Panc1 (cell line): ENCODE results near the gene HAUS5.

Source experiments
- POLR2AphosphoS5 ChIP-seq: IDR thresholded peaks from 2 replicates; pipeline ENCODE4 v1.6.1; 2012; ENCODE audit warnings: mild to moderate bottlenecking, low read depth, low read length, moderate library complexity
- SIN3A ChIP-seq: IDR thresholded peaks from 2 replicates; pipeline ENCODE4 v1.6.1; 2012; ENCODE audit warnings: low read depth, mild to moderate bottlenecking, low read length, moderate library complexity, borderline replicate concordance; ENCODE audit not compliant: insufficient read depth
- TCF7L2 ChIP-seq: IDR thresholded peaks from 2 replicates; pipeline ENCODE4 v1.6.1; 2011; ENCODE audit warnings: mild to moderate bottlenecking, low read depth, low read length, inconsistent platforms
- TF ChIP-seq, protein P1 (sequence below): fragments of 450-650 bp; IDR thresholded peaks from 2 replicates; pipeline ENCODE4 v1.5.1; 2017; ENCODE audit warnings: mild to moderate bottlenecking
- TF ChIP-seq, protein P2 (sequence below), 2 experiments: IDR thresholded peaks; 2 replicates each; pipeline ENCODE4 v1.6.1; 2011 to 2012; ENCODE audit warnings: low read depth in 2 of 2, control low read depth in 1 of 2, low read length in 1 of 2, mild to moderate bottlenecking in 1 of 2, moderate library complexity in 1 of 2; ENCODE audit not compliant: insufficient read depth in 1 of 2

DNA sequence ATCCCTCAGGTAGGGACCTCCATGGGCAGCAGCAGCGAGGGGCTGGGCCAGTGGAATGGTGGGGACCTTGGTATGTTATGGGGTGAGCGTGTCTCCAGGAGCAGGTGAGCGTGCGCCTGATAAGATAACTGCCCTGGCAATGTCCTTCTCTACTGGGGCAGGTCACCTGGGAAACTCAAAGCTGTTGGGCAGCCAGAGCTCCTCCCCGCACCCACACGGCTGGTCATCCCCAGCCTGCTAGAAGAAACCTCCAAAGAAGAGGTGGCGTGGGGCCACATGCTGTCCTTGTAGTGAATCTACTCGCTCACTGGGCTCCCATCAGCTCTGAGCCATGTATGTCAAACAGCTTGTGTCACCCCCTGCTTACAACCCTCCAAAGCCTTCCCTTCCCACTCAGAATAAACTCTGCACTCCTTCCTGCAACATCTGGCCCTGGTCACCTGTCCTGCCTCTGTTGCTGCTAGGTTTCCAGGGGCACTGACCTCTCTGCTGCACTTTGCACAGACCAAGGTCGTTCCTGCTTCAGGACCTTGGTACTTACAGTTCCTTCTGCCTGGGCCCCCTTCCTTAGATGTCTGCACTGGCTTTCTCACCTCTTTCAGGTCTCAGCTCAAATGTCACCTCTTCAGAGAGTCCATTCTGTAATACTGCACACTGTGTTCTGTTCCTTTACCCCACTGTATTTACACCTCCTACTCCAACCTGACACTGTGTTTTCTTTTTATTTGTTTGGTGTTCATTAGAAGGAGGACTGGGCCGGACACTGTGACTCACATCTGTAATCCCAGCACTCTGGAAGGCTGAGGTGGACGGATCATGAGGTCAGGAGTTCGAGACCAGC lies 47.3 kb upstream of the HAUS5 start:
- TF ChIP-seq, protein P1, sequence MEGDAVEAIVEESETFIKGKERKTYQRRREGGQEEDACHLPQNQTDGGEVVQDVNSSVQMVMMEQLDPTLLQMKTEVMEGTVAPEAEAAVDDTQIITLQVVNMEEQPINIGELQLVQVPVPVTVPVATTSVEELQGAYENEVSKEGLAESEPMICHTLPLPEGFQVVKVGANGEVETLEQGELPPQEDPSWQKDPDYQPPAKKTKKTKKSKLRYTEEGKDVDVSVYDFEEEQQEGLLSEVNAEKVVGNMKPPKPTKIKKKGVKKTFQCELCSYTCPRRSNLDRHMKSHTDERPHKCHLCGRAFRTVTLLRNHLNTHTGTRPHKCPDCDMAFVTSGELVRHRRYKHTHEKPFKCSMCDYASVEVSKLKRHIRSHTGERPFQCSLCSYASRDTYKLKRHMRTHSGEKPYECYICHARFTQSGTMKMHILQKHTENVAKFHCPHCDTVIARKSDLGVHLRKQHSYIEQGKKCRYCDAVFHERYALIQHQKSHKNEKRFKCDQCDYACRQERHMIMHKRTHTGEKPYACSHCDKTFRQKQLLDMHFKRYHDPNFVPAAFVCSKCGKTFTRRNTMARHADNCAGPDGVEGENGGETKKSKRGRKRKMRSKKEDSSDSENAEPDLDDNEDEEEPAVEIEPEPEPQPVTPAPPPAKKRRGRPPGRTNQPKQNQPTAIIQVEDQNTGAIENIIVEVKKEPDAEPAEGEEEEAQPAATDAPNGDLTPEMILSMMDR: no peak
- TF ChIP-seq POLR2AphosphoS5: no peak
- TF ChIP-seq TCF7L2: no peak
- TF ChIP-seq, protein P2, sequence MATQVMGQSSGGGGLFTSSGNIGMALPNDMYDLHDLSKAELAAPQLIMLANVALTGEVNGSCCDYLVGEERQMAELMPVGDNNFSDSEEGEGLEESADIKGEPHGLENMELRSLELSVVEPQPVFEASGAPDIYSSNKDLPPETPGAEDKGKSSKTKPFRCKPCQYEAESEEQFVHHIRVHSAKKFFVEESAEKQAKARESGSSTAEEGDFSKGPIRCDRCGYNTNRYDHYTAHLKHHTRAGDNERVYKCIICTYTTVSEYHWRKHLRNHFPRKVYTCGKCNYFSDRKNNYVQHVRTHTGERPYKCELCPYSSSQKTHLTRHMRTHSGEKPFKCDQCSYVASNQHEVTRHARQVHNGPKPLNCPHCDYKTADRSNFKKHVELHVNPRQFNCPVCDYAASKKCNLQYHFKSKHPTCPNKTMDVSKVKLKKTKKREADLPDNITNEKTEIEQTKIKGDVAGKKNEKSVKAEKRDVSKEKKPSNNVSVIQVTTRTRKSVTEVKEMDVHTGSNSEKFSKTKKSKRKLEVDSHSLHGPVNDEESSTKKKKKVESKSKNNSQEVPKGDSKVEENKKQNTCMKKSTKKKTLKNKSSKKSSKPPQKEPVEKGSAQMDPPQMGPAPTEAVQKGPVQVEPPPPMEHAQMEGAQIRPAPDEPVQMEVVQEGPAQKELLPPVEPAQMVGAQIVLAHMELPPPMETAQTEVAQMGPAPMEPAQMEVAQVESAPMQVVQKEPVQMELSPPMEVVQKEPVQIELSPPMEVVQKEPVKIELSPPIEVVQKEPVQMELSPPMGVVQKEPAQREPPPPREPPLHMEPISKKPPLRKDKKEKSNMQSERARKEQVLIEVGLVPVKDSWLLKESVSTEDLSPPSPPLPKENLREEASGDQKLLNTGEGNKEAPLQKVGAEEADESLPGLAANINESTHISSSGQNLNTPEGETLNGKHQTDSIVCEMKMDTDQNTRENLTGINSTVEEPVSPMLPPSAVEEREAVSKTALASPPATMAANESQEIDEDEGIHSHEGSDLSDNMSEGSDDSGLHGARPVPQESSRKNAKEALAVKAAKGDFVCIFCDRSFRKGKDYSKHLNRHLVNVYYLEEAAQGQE (IDR thresholded peaks at IDR 0.05; ENCODE audit: insufficient read depth in 1 of 2, low read depth in 2 of 2, low read length in 1 of 2): no peak
- no peak for TF ChIP-seq SIN3A
